ENCODE measurements around the gene SCRN1. TPM values are rescaled to one million over a fixed set of nuclear protein-coding genes. Genes with fewer than 3 reads are reported as not detected.

Gene SCRN1
- total and polyA plus RNA-seq, 2 of the 13 experiments (the other 11 are each of a cell fraction or from before 2014, with no cell fraction given) = 43.2 to 49.8 TPM

- peak; percentile 54; the same call in 1 of the 2 replicates for TF ChIP-seq ZNF646 (CRISPR knock-in tag; IDR thresholded peaks at IDR 0.05)
- TF ChIP-seq TOE1 (CRISPR knock-in tag; IDR thresholded peaks at IDR 0.05) = no peak
- peak; percentile 31; the same call in 1 of the 2 replicates for TF ChIP-seq TFAP4 (IDR thresholded peaks at IDR 0.05; ENCODE audit: borderline replicate concordance, low read depth)
- TF ChIP-seq ZNF142 (CRISPR knock-in tag; IDR thresholded peaks at IDR 0.05) = peak; percentile 98
- peak; percentile 29; the same call in 1 of the 2 replicates for TF ChIP-seq KDM5A (IDR thresholded peaks at IDR 0.05; ENCODE audit: borderline replicate concordance, low read length)
- no peak for TF ChIP-seq ZNF782 (CRISPR knock-in tag; IDR thresholded peaks at IDR 0.05; ENCODE audit: borderline replicate concordance)
- TF ChIP-seq ZNF780A (CRISPR knock-in tag; IDR thresholded peaks at IDR 0.05) = no peak
- no peak for TF ChIP-seq ONECUT2 (CRISPR knock-in tag; IDR thresholded peaks at IDR 0.05)
- no peak; the same call in 1 of the 2 replicates for TF ChIP-seq IRX3 (CRISPR knock-in tag; IDR thresholded peaks at IDR 0.05; ENCODE audit: borderline replicate concordance, low read depth)
- TF ChIP-seq GMEB1 (CRISPR knock-in tag; IDR thresholded peaks at IDR 0.05; ENCODE audit: borderline replicate concordance) = peak; percentile 58; the same call in 1 of the 2 replicates
These were observed 961 bp downstream of the SCRN1 start (continued) for GRCh38 chr7:29988424-29989256.

All from HepG2 (cell line).